Transverse colon (tissue), 4 donors: Measurements from ENCODE around the gene SPIRE1. TPM values are rescaled to one million over a fixed set of nuclear protein-coding genes. Genes with fewer than 3 reads are reported as not detected.
"Not testable (repeated sequence)": the region's sequence is repeated elsewhere in the genome, so short reads cannot be mapped to it uniquely, and the experiment has no call there.

Experiments used
- DNase-seq: peaks from one replicate; pipeline ENCODE4 v3.0.0-alpha.2; 2019
- H3K27ac ChIP-seq, 4 donors: fragments of 200-600 bp; sonication (generic); 2 replicates each; pipeline ENCODE4 v1.5.1; 2016 to 2018; ENCODE audit warnings: inconsistent platforms in 4 of 4
- H3K27me3 ChIP-seq: fragments of 200-600 bp; sonication (generic); 2 replicates; pipeline ENCODE4 v1.5.1; 2017; ENCODE audit warnings: inconsistent platforms
- H3K36me3 ChIP-seq, 4 donors: fragments of 200-600 bp; sonication (generic); 2 replicates each; pipeline ENCODE4 v1.5.1; 2017 to 2019; ENCODE audit warnings: inconsistent platforms in 4 of 4
- H3K4me1 ChIP-seq, 4 donors: fragments of 200-600 bp; sonication (generic); 2 replicates each; pipeline ENCODE4 v1.5.1; 2017 to 2020; ENCODE audit warnings: inconsistent platforms in 4 of 4
- H3K4me3 ChIP-seq, 4 donors: fragments of 200-600 bp; sonication (generic); 1 replicate in 1 of 4; 2 replicates in 3 of 4; pipeline versions ENCODE4 v1.5.1 to v1.6.1; 2017 to 2019; ENCODE audit warnings: inconsistent platforms in 4 of 4
- H3K9me3 ChIP-seq, 2 donors: fragments of 200-600 bp; sonication (generic); 2 replicates each; pipeline ENCODE4 v1.5.1; 2017 to 2019; ENCODE audit warnings: inconsistent platforms in 2 of 2
- EP300 ChIP-seq: sonication (generic); formaldehyde crosslinking; IDR thresholded peaks from one replicate; pipeline ENCODE4 v1.6.1; 2017; ENCODE audit warnings: antibody characterized with exemption, low read depth
- POLR2A ChIP-seq: fragments of 450-650 bp; IDR thresholded peaks from one replicate; pipeline ENCODE4 v1.6.1; 2016; ENCODE audit warnings: antibody characterized with exemption, mild to moderate bottlenecking, moderate library complexity
- POLR2AphosphoS5 ChIP-seq, 3 donors: sonication (generic); formaldehyde crosslinking; IDR thresholded peaks; one replicate each; pipeline ENCODE4 v1.6.1; 2016; ENCODE audit warnings: antibody characterized with exemption in 3 of 3
- WGBS, 2 donors: methylation state at CpG; one replicate each; pipeline ENCODE4 v1.1.5; 2018; ENCODE audit warnings: low coverage in 1 of 2; 5-methylcytosine and 5-hydroxymethylcytosine counted together
- in situ Hi-C, 4 donors: fragments of 200-750 bp; cut with MboI; loops; one replicate each; pipeline versions ENCODE4 v1.15.0 to v1.15.1; 2017; ENCODE audit warnings: low sequenced_read_pairs in 3 of 4, low pct_ligation_motif_present in 1 of 4, low pct_unique_long_range_greater_than_20kb in 1 of 4
- intact Hi-C: fragments of 100-400 bp; cut with DNase I; formaldehyde crosslinking; loops from one replicate; pipeline ENCODE4 v1.15.1; 2023; ENCODE audit warnings: low total_unique reads
- total RNA-seq, 4 donors: library from RNA; depleted of rRNA; stranded (reverse); fragments of >200 nt; gene quantifications; one replicate each; pipeline ENCODE4 v1.1.0, GENCODE V29; 2016
- TF ChIP-seq, protein P1 (sequence below), 5 experiments: fragments of 200-600 bp in 3 of 5; fragments of 450-650 bp in 2 of 5; sonication (generic) in 3 of 5; IDR thresholded peaks; 1 replicate in 2 of 5; 2 replicates in 3 of 5; pipeline ENCODE4 v1.5.1; 2016 to 2017; ENCODE audit warnings: antibody characterized with exemption in 5 of 5, inconsistent platforms in 3 of 5, mild to moderate bottlenecking in 2 of 5, moderate library complexity in 1 of 5

Gene SPIRE1
- total RNA-seq, 4 donors from 2014 or later = 6.0 to 7.8 (median 6.8) TPM

DNA sequence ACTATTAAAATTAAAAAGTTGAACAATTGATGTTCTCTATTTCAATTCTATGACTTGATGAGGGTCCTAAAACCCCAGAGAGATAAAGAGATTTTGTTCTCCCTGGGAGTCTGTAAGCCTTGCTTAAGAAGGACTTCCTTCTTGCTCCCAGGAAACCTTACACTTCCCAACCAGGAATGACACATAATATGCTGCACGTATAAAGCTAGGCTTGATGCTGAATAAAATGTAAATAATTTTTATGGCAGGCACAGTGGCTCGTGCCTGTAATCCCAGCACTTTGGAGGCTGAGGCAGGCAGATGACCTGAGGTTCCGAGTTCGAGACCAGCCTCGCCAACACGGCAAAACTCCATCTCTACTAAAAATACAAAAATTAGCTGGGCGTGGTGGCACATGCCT lies 27.8 kb downstream of the SPIRE1 start:
- TF ChIP-seq, protein P1, sequence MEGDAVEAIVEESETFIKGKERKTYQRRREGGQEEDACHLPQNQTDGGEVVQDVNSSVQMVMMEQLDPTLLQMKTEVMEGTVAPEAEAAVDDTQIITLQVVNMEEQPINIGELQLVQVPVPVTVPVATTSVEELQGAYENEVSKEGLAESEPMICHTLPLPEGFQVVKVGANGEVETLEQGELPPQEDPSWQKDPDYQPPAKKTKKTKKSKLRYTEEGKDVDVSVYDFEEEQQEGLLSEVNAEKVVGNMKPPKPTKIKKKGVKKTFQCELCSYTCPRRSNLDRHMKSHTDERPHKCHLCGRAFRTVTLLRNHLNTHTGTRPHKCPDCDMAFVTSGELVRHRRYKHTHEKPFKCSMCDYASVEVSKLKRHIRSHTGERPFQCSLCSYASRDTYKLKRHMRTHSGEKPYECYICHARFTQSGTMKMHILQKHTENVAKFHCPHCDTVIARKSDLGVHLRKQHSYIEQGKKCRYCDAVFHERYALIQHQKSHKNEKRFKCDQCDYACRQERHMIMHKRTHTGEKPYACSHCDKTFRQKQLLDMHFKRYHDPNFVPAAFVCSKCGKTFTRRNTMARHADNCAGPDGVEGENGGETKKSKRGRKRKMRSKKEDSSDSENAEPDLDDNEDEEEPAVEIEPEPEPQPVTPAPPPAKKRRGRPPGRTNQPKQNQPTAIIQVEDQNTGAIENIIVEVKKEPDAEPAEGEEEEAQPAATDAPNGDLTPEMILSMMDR (IDR thresholded peaks at IDR 0.05) = no peak
- TF ChIP-seq POLR2AphosphoS5 (IDR thresholded peaks at IDR 0.05) (no peak), EP300 (no peak), POLR2A (no peak)
- Histone ChIP-seq H3K27ac (no peak overlapping the region), H3K4me3 (no peak overlapping the region), H3K36me3 (no peaks in the 10 kb centered on the region), H3K27me3 (no peaks in the 10 kb centered on the region), H3K9me3 (no peaks in the 10 kb centered on the region), H3K4me1 (no peaks in the 10 kb centered on the region)
- intact Hi-C loops (no loop called here), in situ Hi-C loops (no loop called here)
- no peak for DNase-seq
- WGBS, 2 donors = 71 to 76% methylated on average over 7 of the region's 7 CpGs

DNA sequence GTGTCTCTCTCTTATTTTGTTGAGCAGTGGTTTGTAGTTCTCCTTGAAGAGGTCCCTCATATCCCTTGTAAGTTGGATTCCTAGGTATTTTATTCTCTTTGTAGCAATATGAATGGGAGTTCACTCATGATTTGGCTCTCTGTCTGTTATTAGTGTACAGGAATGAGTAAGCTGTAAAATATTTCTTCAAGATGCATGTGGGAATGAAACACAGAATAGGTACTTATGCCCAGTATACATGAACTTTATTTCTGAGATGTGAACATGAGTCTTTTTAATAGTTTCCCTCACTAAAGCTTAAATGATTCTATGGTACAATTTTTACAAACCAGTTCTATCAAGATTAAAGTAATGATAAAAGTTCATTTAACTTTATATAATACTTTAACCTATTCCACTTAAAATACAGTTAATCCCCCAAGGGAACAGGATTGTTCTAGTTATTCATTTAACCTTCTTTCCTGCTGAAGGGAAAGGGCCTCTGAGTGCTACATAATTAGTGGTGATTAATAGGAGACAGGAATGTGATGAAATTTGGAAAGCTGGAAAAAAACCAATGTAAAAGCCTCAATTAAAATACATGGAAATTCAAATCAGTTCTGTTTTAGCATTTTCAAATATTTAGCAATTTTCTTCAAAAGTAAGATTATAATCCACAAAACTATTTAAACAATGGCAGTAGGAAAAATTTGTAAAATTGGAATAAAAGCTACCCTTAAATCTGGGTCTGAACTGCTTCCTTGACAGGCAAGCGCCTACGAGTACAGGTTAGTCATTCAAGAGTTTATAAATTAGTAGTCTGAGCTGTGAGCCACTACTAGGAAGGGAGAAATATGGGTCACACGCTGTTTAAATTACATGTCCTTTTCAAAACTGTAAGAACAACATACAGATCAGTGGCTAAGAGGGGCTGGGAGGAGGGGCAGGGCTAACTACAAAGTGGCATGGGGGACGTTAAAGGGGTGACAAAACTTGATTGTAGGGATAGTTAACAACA lies 28.9 kb downstream of the SPIRE1 start:
- H3K4me3 ChIP-seq = no peak overlapping the region
- 58 to 66% methylated on average over 4 of the region's 4 CpGs for WGBS, 2 donors
- no peaks in the 10 kb centered on the region for H3K4me1 ChIP-seq

DNA sequence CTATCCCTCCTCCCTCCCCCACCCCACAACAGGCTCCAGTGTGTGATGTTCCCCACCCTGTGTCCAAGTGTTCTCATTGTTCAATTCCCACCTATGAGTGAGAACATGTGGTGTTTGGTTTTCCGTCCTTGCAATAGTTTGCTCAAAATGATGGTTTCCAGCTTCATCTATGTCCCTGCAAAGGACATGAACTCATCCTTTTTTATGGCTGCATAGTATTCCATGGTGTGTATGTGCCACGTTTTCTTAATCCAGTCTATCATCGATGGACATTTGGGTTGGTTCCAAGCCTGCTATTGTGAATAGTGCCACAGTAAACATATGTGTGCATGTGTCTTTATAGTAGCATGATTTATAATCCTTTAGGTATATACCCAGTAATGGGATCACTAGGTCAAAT lies 30.7 kb downstream of the SPIRE1 start:
- H3K4me3 ChIP-seq, in situ Hi-C loops, H3K27ac ChIP-seq, H3K9me3 ChIP-seq, H3K4me1 ChIP-seq, H3K36me3 ChIP-seq, DNase-seq, H3K27me3 ChIP-seq, intact Hi-C loops: not testable (repeated sequence)
- WGBS, 2 donors = 83 to 92% methylated on average over 3 of the region's 3 CpGs

More for the DNA sequence above, 28.9 kb downstream of the SPIRE1 start:
- no peak overlapping the region for H3K27ac ChIP-seq
- in situ Hi-C loops = no loop called here
- intact Hi-C loops = no loop called here
- TF ChIP-seq EP300 = no peak
- no peak for TF ChIP-seq POLR2AphosphoS5 (IDR thresholded peaks at IDR 0.05)
- TF ChIP-seq, protein P1 (IDR thresholded peaks at IDR 0.05) = no peak
- TF ChIP-seq POLR2A = no peak
- DNase-seq = no peak
- no peaks in the 10 kb centered on the region for H3K36me3 ChIP-seq
- no peaks in the 10 kb centered on the region for H3K9me3 ChIP-seq
- no peaks in the 10 kb centered on the region for H3K27me3 ChIP-seq

DNA sequence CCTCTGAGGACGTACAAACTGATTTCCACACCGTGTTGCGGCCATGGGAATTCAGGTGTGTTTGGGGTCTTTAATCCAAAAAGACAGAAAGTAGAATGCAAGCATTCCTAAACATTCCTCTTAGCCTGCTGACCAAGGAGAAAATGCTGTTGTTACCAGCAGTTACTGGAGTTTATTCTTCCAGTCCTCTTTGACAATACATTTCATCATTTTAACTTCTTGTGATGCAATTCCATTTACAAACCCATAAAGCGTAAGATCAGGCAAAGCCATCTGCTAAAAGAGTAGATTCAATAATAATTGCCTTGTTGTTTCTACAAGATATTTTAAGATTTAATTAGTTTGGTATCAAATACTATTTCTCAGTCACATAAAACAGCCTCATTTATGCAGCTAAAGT lies 32.7 kb downstream of the SPIRE1 start:
- no peaks in the 10 kb centered on the region for H3K4me1 ChIP-seq
- no peak overlapping the region for H3K4me3 ChIP-seq
- in situ Hi-C loops = no loop called here
- intact Hi-C loops = no loop called here
- no peaks in the 10 kb centered on the region for H3K9me3 ChIP-seq
- DNase-seq = no peak
- no peaks in the 10 kb centered on the region for H3K27me3 ChIP-seq
- 93 to 95% methylated on average over 4 of the region's 4 CpGs for WGBS, 2 donors
- H3K27ac ChIP-seq = no peak overlapping the region
- no peak for TF ChIP-seq POLR2A
- TF ChIP-seq, protein P1 (IDR thresholded peaks at IDR 0.05) = no peak
- TF ChIP-seq EP300 = no peak
- no peak for TF ChIP-seq POLR2AphosphoS5 (IDR thresholded peaks at IDR 0.05)
- no peaks in the 10 kb centered on the region for H3K36me3 ChIP-seq
